Thyroid gland (tissue), 4 donors: ENCODE data around the gene CXXC1. TPM values are rescaled to one million over a fixed set of nuclear protein-coding genes. Genes with fewer than 3 reads are reported as not detected.

Experiments
- DNase-seq, 2 donors: peaks; one replicate each; pipeline ENCODE4 v3.0.0-alpha.2; 2019
- H3K27ac ChIP-seq, 3 donors: fragments of 200-600 bp; sonication (generic); 1 replicate in 2 of 3; 2 replicates in 1 of 3; pipeline ENCODE4 v1.5.1; 2016 to 2019; ENCODE audit warnings: mild to moderate bottlenecking in 1 of 3, moderate library complexity in 1 of 3
- H3K27me3 ChIP-seq: fragments of 200-600 bp; sonication (generic); one replicate; pipeline ENCODE4 v1.5.1; 2019
- H3K36me3 ChIP-seq, 2 donors: fragments of 200-600 bp; sonication (generic); one replicate each; pipeline ENCODE4 v1.5.1; 2016 to 2019
- H3K4me1 ChIP-seq, 2 donors: fragments of 200-600 bp; sonication (generic); one replicate each; pipeline ENCODE4 v1.5.1; 2017 to 2019
- H3K4me3 ChIP-seq, 3 donors: fragments of 200-600 bp; sonication (generic); replicated peaks in 1 of 3; 1 replicate in 2 of 3; 2 replicates in 1 of 3; pipeline ENCODE4 v1.5.1; 2016; ENCODE audit warnings: mild to moderate bottlenecking in 1 of 3
- H3K9me3 ChIP-seq: fragments of 200-600 bp; sonication (generic); one replicate; pipeline ENCODE4 v1.5.1; 2017
- CTCF ChIP-seq, 6 experiments: fragments of 200-600 bp in 3 of 6; fragments of 450-650 bp in 3 of 6; sonication (generic) in 3 of 6; IDR thresholded peaks; one replicate each; pipeline ENCODE4 v1.5.1; 2016 to 2019; ENCODE audit warnings: antibody characterized with exemption in 6 of 6, mild to moderate bottlenecking in 2 of 6, inconsistent platforms in 1 of 6, moderate library complexity in 1 of 6
- POLR2A ChIP-seq, 2 donors: fragments of 450-650 bp; IDR thresholded peaks; one replicate each; pipeline ENCODE4 v1.6.1; 2017; ENCODE audit warnings: antibody characterized with exemption in 2 of 2, mild to moderate bottlenecking in 2 of 2, moderate library complexity in 1 of 2
- WGBS, 2 donors: methylation state at CpG; one replicate each; pipeline ENCODE4 v1.1.5; 2017; 5-methylcytosine and 5-hydroxymethylcytosine counted together
- intact Hi-C: fragments of 100-400 bp; cut with DNase I; formaldehyde crosslinking; loops from one replicate; pipeline ENCODE4 v1.15.1; 2023
- total RNA-seq, 4 donors: library from RNA; depleted of rRNA; stranded (reverse); fragments of >200 nt; gene quantifications; one replicate each; pipeline ENCODE4 v1.2.3, GENCODE V29; 2016

CXXC1 gene
- total RNA-seq, 4 donors from 2014 or later, result 39.7 to 125 (median 62.7) TPM

- Histone ChIP-seq H3K4me1 (no peaks in the 10 kb centered on the region), H3K9me3 (no peaks in the 10 kb centered on the region), H3K4me3 (no peak overlapping the region), H3K27me3 (no peaks in the 10 kb centered on the region), H3K36me3 (no peaks in the 10 kb centered on the region), H3K27ac (no peak overlapping the region)
- 80 to 83% methylated on average over 5 of the region's 5 CpGs for WGBS, 2 donors
- intact Hi-C loops, result no loop called here
- DNase-seq, result no peak
- no peak for TF ChIP-seq CTCF (IDR thresholded peaks at IDR 0.05)
- TF ChIP-seq POLR2A (IDR thresholded peaks at IDR 0.05), result no peak
Measured at GRCh38 chr18:50320719-50321118, 33.2 kb upstream of the CXXC1 start.

- DNase-seq, result no peak
- H3K27ac ChIP-seq, result no peak overlapping the region
- WGBS, 2 donors, result 55 to 57% methylated on average over 5 of the region's 5 CpGs
- H3K4me1 ChIP-seq, result no peaks in the 10 kb centered on the region
- no peaks in the 10 kb centered on the region for H3K9me3 ChIP-seq
- no peaks in the 10 kb centered on the region for H3K27me3 ChIP-seq
- intact Hi-C loops, result no loop called here
- TF ChIP-seq POLR2A (IDR thresholded peaks at IDR 0.05) (no peak), CTCF (IDR thresholded peaks at IDR 0.05) (no peak)
- H3K4me3 ChIP-seq, result no peak overlapping the region
- no peaks in the 10 kb centered on the region for H3K36me3 ChIP-seq
Measured at GRCh38 chr18:50315100-50315871, 27.8 kb upstream of the CXXC1 start.

- H3K36me3 ChIP-seq, result no peaks in the 10 kb centered on the region
- intact Hi-C loops, result no loop called here
- no peak overlapping the region for H3K27ac ChIP-seq
- H3K4me3 ChIP-seq, result no peak overlapping the region
- H3K9me3 ChIP-seq, result no peaks in the 10 kb centered on the region
- H3K27me3 ChIP-seq, result no peaks in the 10 kb centered on the region
- no peak for DNase-seq
- WGBS, 2 donors, result 53 to 58% methylated on average over 2 of the region's 2 CpGs
- no peak for TF ChIP-seq CTCF (IDR thresholded peaks at IDR 0.05)
- TF ChIP-seq POLR2A (IDR thresholded peaks at IDR 0.05), result no peak
- no peaks in the 10 kb centered on the region for H3K4me1 ChIP-seq
Measured at GRCh38 chr18:50313873-50314460, 26.5 kb upstream of the CXXC1 start.

GRCh38 chr18:50313031-50313607, 25.6 kb upstream of the CXXC1 start:
- Histone ChIP-seq H3K9me3 (no peaks in the 10 kb centered on the region), H3K27ac (no peak overlapping the region), H3K36me3 (no peaks in the 10 kb centered on the region), H3K4me3 (no peak overlapping the region), H3K4me1 (no peaks in the 10 kb centered on the region), H3K27me3 (no peaks in the 10 kb centered on the region)
- no peak for DNase-seq
- intact Hi-C loops, result no loop called here
- 81 to 90% methylated on average over 2 of the region's 2 CpGs for WGBS, 2 donors
- no peak for TF ChIP-seq POLR2A (IDR thresholded peaks at IDR 0.05)
- TF ChIP-seq CTCF (IDR thresholded peaks at IDR 0.05), result no peak
